Activated T-cell treated with anti-CD3 and anti-CD28 coated beads, Interleukin-2, amount 50 U/mL, for 4 hours (primary cell): ENCODE data around the gene HSPG2. TPM values are rescaled to one million over a fixed set of nuclear protein-coding genes. Genes with fewer than 3 reads are reported as not detected.
"Not testable (repeated sequence)": the region's sequence is repeated elsewhere in the genome, so short reads cannot be mapped to it uniquely, and the experiment has no call there.

Experiments
- ATAC-seq, 2 donors: fragments of 200-7000 bp; cut with Tn5 transposase; one replicate each; pipeline ENCODE4 v1.10.0; 2021
- DNase-seq: peaks from one replicate; pipeline ENCODE4 v3.0.0-alpha.2; 2020
- H3K27me3 Mint-ChIP-seq: one replicate; pipeline ENCODE4 v1.8.0; 2021; ENCODE audit warnings: low read depth, mixed read lengths
- H3K36me3 Mint-ChIP-seq: one replicate; pipeline ENCODE4 v1.8.0; 2022; ENCODE audit warnings: mixed read lengths; ENCODE audit not compliant: insufficient read depth
- H3K4me1 Mint-ChIP-seq: one replicate; pipeline ENCODE4 v1.8.0; 2021; ENCODE audit warnings: low read depth, mixed read lengths
- H3K4me3 Mint-ChIP-seq: one replicate; pipeline ENCODE4 v1.8.0; 2021; ENCODE audit warnings: mild to moderate bottlenecking, moderate library complexity, mixed read lengths
- H3K9me3 Mint-ChIP-seq: one replicate; pipeline ENCODE4 v1.8.0; 2021; ENCODE audit warnings: mixed read lengths
- total RNA-seq, 3 donors: library from RNA; stranded (reverse); gene quantifications; one replicate each; pipeline ENCODE4 v1.2.1, GENCODE V29; 2021

HSPG2 gene
- total RNA-seq, 3 donors from 2014 or later, result 0.92 to 1.7 (median 1.2) TPM

DNA sequence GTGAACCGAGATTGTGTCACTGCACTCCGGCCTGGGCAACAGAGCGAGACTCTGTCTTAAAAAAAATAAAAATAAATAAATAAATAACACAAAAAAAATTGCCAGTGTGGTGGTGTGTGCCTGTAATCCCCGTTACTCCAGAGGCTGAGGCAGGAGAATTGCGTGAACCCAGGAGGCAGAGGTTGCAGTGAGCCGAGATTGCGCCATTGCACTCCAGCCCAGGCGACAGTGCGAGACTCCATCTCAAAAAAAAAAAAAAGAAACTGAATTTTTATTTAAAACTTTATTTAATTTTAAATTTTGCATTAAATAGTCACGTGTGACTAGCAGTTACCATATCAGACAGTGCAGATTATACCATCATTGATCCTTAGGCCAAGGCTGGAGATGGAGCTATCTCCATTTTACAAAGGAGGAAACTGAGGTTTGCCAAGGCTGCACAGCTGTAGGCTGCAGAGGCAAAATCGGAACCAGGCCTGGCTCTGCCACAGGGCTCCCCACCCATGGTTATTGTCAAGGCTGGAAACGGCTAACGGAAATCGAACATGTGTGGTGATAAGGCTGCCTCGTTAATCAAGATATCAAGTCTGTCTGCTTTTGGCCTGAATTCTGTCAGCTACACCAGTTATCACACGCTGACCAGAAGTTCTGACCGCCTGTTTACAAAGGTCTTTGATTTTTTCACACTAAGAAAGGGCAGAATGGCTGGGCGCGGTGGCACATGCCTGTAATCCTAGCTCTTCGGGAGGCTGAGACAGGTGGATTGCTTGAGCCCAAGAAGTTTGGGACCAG lies 20.5 kb downstream of the HSPG2 start:
- Mint-ChIP-seq H3K36me3 (no peaks in the 10 kb centered on the region), H3K9me3 (no peaks in the 10 kb centered on the region), H3K27me3 (no peaks in the 10 kb centered on the region), H3K4me1 (peaks cover 4% of the 10 kb centered on the region), H3K4me3 (no peak overlapping the region)
- ATAC-seq, result no peak
- no peak for DNase-seq

DNA sequence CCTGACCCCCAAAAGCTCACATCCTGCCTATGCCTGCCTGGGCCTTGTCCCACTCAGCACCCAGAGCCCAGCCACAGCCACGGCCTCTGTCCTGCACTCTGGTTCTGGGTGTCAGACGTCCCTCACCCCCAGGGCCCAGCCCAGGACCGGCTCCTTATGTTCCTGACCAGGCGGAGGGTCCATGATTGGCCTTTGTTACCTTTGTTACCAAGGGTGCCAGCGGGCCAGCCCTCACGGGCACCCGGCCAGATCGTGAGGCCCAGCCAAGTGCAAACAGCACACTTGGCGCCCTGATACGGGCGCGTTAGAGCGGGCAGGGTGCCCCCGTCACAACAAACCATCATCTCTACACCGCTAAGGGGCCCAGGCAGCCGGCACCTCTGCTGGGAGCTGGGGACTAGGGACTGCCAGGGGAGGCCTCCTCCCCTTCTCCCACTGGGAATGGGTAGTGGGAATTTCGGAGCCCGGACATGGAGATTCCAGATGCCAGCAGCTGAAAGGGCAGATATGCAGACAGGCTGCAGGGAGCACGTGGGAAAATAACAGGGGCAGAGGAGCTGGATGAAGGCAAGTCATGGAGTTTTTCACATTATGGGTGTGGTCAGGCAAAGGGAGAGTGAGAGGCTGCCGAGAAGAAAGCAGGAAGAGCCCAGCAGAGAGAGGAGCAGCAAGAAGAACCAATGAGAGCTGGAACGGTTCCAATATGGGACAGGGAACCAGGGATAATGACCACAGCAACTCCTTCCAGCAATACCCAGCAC lies 22.1 kb downstream of the HSPG2 start:
- ATAC-seq, result no peak
- no peak overlapping the region for H3K4me3 Mint-ChIP-seq
- no peak for DNase-seq
- no peaks in the 10 kb centered on the region for H3K9me3 Mint-ChIP-seq
- no peaks in the 10 kb centered on the region for H3K36me3 Mint-ChIP-seq
- no peaks in the 10 kb centered on the region for H3K27me3 Mint-ChIP-seq
- H3K4me1 Mint-ChIP-seq, result peaks cover 6% of the 10 kb centered on the region

DNA sequence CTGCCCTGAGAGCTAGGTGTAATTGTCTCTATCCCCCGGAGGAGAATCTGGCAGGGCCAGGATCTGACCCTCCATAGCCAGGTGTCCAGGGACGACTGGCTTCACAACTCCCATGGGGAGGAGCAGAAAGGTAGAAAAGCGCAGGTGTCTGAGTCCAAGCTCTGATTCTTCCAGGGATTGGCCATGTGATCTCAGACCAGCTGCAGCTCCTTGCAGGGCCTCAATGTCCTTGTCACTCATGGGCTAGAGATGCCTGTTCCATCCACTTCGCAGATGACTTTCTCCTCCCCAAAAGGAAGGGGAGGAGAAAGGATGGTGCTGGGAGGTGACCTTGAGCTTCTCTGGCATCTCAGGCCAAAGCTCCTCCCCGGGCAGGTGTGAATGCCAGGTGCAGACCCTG lies 22.7 kb downstream of the HSPG2 start:
- no peak for ATAC-seq

DNA sequence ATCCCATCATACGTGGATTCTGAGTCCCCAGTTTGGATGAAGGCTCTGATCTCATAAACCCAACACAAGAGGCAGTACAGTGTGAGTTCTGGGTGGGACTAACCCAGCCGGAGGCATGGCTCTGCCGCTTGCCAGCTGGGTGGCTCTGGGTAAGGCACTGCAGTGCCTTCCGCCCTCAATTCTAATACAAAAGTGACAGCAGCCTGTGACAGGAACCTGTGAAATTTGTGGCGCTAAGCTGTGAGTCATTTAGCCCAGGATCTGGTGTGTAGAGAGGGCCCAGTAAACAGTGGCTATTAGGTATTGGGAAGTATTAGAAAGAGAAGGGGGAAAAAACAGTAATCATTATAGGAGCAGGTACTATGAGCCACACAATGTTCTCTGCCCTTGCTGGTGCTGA lies 23.3 kb downstream of the HSPG2 start:
- ATAC-seq (peak in 1 of 2 donors; percentile 34), DNase-seq (no peak)
- Mint-ChIP-seq H3K4me3 (no peak overlapping the region), H3K4me1 (peaks cover 17% of the 10 kb centered on the region), H3K36me3 (no peaks in the 10 kb centered on the region), H3K27me3 (no peaks in the 10 kb centered on the region), H3K9me3 (no peaks in the 10 kb centered on the region)

More for the DNA sequence above, 22.7 kb downstream of the HSPG2 start:
- Mint-ChIP-seq H3K27me3 (no peaks in the 10 kb centered on the region), H3K36me3 (no peaks in the 10 kb centered on the region), H3K9me3 (no peaks in the 10 kb centered on the region), H3K4me3 (no peak overlapping the region), H3K4me1 (peaks cover 12% of the 10 kb centered on the region)
- DNase-seq, result no peak

DNA sequence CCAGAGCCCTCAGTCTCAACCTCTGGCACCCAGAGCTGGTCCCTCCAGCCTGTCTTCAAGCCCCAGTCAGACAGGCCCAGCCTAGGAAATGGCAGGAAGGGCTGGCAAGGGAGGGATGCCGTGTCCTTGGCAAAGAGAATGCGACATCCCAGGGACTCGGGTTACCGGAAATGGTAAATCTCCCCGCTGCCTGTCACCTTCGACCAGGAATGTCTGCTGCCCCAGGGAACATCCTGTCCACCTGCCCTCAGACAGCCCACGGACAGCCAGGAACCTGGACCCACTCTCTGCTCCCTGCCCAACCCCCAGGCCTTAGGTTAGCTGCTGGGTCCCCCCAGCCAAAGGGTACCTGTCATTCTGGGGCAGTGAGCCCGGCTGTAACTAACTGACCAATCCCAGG lies 23.9 kb downstream of the HSPG2 start:
- ATAC-seq, result no peak
- no peaks in the 10 kb centered on the region for H3K27me3 Mint-ChIP-seq
- H3K9me3 Mint-ChIP-seq, result no peaks in the 10 kb centered on the region
- H3K4me3 Mint-ChIP-seq, result no peak overlapping the region
- peaks cover 17% of the 10 kb centered on the region for H3K4me1 Mint-ChIP-seq
- DNase-seq, result no peak
- H3K36me3 Mint-ChIP-seq, result no peaks in the 10 kb centered on the region

DNA sequence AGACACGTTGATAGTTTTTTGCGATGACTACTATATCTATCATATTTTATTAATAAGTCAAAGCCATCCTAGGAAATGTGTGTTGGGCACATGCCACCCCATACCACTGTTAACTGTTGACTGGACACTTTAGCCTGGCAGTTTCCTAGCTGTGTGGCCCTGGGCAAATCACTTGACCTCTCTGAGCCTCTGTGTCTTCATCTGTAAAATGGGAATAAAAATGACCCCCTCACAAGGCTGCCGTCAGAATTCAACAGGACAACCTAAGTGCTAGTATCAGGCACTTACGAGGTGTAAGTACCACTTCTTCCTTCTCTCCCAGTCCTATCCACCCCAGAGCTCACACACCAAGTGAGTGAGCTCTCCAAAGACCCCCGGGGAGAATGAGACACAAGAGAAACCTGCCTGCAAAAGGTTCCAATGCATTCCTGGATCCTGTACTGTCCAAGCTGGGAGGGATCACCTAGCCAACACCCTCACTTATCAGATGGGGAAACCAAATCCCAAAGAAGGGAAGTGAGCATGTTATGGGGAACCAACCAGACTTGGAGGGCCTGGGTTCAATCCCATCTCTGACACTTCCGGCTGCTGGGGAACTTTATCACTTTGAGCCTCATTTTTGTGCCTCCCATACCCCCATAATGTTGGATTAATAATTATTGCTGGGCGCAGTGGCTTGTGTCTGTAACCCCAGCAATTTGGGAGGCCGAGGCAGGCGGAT lies 24.9 kb downstream of the HSPG2 start:
- no peak for DNase-seq
- ATAC-seq, result no peak
- H3K4me1 Mint-ChIP-seq, result peaks cover 17% of the 10 kb centered on the region
- no peaks in the 10 kb centered on the region for H3K27me3 Mint-ChIP-seq
- no peaks in the 10 kb centered on the region for H3K36me3 Mint-ChIP-seq
- H3K4me3 Mint-ChIP-seq, result no peak overlapping the region
- no peaks in the 10 kb centered on the region for H3K9me3 Mint-ChIP-seq

DNA sequence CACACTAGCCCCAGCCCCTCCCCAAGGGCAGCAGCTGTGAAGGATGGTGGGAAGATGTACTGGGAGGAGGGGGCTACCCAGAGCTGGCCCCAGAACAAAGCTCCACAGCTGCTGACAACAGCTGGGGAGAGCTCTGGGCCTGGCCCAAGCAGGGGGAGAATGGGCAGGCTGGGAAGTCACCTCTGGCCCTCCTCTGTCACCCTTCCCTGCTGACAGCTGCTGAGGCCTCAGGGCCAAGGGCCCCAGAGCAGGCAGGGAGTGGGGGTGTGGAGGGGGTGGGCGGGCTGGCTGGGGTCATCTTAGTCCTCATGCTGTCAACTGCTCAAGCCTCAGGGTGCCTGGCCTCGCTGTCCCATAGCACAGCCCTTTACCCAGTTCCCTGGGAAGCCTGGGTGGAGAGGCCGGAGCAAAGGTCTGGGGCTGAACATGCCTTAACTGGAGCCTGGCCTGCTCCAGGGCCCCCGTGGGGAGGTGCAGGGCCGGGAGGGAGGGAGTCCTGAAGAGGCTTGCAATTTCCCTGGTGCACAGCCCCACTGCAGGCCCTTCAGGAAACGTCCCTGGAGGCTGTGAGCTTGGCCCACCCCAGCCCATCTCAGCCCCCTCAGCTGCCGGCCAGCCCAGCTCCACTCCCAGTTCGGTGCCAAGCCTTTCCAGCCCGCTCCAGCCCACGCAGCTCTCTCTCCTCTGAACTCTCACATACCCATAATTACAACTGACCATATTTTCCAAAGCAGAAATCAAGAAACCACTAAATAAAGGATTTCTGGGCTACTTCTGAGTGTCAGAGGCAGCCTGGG lies 25.7 kb downstream of the HSPG2 start:
- Mint-ChIP-seq H3K4me1 (peaks cover 17% of the 10 kb centered on the region), H3K27me3 (no peaks in the 10 kb centered on the region), H3K9me3 (no peaks in the 10 kb centered on the region), H3K36me3 (no peaks in the 10 kb centered on the region), H3K4me3 (no peak overlapping the region)
- no peak for DNase-seq
- no peak for ATAC-seq

DNA sequence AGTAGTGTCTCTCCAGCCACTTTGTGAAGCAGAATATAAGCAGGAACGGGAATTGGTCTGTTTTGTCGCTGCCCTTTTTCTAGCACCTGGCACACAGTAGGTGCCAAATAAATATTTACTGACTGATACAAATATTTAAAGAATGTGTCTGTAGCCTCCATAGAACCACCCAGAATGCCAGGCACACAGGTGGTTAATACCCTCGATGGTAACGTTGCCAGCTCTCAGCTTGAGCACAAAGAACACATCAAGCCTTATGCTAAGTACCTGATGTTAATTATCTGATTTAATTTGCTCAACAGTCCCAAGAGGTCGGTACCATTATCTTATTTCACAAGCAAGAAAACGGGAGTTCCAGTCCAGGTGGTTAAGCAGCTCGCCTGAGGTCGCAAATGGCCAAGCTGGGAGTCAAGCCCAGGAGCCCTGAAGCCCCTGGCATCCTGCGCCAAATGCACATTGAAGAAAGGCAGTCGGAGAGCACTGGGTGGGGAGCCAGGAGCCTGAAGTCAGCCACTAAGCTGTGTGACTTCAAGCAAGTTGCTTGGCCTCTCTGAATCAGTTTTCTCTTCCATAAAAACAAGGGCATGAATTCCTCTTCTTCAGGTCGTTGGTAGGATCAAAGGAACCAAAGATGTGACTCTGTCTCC lies 26.4 kb downstream of the HSPG2 start:
- Mint-ChIP-seq H3K4me3 (no peak overlapping the region), H3K4me1 (peaks cover 17% of the 10 kb centered on the region), H3K9me3 (no peaks in the 10 kb centered on the region), H3K36me3 (no peaks in the 10 kb centered on the region), H3K27me3 (no peaks in the 10 kb centered on the region)
- DNase-seq (no peak), ATAC-seq (no peak)

DNA sequence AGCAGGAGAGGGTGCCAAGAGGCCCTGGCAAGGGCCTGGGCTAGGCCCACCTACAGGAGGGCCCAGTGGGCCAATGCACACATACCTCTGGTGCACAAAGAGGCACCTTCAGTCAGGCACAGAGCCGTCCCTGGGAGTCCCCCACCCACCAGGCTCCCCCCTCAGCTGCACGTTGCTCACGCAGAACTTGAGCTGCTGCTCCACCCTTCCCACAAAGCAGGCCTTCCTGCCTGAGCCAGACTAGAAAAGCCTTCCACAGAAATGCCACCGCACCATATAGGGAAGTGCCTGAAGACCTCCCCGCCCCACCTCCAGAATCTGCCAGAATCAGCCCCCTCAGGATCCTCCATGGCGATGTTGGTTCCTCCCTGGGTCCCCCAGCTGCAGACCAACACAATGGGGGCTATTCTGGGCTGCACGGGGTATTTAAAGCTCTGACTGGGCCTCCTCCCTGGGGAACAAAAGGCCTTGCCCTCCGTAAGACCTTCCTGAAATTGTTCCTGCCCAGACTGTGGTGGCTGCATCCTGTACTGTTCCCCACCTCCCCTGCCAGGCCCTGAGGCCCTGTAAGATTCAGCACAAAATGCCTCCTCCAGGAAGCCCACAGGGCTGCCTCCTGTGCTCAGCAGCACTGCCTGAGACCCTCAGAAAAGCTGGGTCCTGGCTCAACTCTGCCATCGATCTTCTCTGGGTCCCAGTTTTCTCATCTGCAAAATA lies 27.2 kb downstream of the HSPG2 start:
- peak; percentile 83 to 87 for ATAC-seq
- DNase-seq, result peak; percentile 35
- Mint-ChIP-seq H3K9me3 (no peaks in the 10 kb centered on the region), H3K36me3 (no peaks in the 10 kb centered on the region), H3K27me3 (no peaks in the 10 kb centered on the region), H3K4me3 (no peak overlapping the region), H3K4me1 (peaks cover 20% of the 10 kb centered on the region)

DNA sequence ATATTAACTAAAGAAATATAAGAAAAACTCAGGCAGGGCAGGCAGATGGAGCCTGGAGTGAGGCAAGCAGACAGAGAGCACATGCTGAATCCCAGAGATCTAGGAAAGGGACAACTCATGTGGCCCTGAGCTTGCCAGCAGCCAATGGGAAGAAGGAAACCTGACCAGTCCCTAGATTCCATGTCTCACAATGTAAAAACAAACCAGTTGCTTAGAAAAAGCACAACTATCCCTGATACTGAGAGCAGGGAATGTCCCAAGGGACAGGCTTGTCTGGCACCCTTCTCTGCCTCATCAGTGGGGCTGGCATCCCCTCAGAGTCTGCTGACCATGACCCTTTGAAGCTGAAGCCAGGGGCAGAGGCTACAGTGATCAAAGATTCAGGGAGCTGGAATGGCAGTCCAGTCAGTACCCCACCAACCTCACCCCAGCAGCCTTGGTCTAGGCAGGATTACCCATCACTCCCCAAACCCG lies 27.8 kb downstream of the HSPG2 start:
- Mint-ChIP-seq H3K4me3 (no peak overlapping the region), H3K27me3 (no peaks in the 10 kb centered on the region), H3K4me1 (peaks cover 20% of the 10 kb centered on the region), H3K36me3 (no peaks in the 10 kb centered on the region), H3K9me3 (no peaks in the 10 kb centered on the region)
- DNase-seq (no peak), ATAC-seq (no peak)

DNA sequence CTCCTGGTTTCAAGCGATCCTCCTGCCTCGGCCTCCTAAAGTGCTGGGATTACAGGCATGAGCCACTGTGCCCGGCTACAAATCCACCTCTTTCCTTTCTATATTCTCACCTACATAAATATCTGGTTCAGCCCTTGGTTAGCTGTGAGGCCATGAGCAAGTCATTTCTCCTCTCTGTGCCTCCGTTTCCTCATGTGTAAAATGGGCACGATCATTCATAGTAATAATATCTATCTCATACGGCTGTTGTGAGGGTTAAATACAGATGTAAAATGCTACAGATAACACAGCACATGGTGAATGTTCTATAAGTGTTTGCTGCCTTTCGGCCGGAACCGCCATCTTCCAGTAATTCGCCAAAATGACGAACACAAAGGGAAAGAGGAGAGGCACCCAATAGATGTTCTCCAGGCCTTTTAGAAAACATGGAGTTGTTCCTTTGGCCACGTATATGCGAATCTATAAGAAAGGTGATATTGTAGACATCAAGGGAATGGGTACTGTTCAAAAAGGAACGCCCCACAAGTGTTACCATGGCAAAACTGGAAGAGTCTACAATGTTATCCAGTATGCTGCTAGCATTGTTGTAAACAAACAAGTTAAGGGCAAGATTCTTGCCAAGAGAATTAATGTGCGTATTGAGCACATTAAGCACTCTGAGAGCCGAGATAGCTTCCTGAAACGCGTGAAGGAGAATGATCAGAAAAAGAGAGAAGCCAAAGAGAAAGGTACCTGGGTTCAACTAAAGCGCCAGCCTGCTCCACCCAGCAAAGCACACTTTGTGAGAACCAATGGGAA lies 29.2 kb downstream of the HSPG2 start:
- H3K9me3 Mint-ChIP-seq, H3K36me3 Mint-ChIP-seq, H3K4me3 Mint-ChIP-seq, H3K27me3 Mint-ChIP-seq, DNase-seq, ATAC-seq: not testable (repeated sequence)
- H3K4me1 Mint-ChIP-seq, result peaks cover 16% of the 10 kb centered on the region

DNA sequence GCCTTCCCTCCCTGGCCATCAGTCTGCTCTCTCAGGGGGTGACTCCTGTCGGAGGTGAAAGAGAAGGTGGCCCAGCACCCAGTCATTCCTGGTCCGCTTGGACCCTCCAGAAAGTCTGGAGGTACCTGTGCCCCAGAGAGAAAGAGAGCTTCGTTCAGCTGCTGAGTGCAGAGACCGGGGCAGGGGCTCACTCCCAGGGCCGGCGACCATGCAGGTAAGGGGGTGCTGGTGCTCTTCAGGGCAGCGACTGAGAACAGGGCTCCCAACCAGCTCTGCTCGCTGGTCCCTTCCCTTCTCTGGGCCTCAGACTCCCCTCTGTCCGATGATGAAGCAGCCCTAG lies 30.1 kb downstream of the HSPG2 start:
- Mint-ChIP-seq H3K4me1 (peaks cover 16% of the 10 kb centered on the region), H3K9me3 (no peaks in the 10 kb centered on the region), H3K36me3 (no peaks in the 10 kb centered on the region), H3K27me3 (no peaks in the 10 kb centered on the region), H3K4me3 (no peak overlapping the region)
- DNase-seq (no peak), ATAC-seq (no peak)
